GM12801 (cell line): ENCODE measurements around the gene DFFB.

ENCODE experiments used
- TF ChIP-seq, protein P1 (sequence below): IDR thresholded peaks from one replicate; pipeline ENCODE4 v1.5.1; 2011; ENCODE audit warnings: control low read depth; ENCODE audit not compliant: insufficient read length; ENCODE audit errors: extremely low read depth

Gene DFFB

DNA sequence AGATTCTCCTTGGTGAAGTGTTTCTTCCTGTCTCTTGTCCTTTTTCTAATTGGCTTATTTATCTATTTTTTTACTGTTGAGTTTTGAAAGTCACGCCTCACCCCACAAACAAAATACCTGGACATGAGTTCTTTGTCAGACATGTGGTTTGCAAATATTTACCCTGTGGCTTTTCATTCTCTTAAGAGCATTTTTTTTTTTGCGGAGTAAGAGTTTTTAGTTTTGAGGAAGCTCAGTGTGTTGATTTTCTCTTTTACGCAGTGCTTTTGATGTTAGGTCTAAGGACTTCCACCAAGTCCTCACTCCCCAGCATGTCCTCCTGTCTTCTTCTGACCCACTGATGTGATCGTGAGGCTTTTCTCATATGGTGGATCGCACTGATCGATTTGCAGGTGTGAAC lies 7.6 kb downstream of the DFFB start:
- TF ChIP-seq, protein P1, sequence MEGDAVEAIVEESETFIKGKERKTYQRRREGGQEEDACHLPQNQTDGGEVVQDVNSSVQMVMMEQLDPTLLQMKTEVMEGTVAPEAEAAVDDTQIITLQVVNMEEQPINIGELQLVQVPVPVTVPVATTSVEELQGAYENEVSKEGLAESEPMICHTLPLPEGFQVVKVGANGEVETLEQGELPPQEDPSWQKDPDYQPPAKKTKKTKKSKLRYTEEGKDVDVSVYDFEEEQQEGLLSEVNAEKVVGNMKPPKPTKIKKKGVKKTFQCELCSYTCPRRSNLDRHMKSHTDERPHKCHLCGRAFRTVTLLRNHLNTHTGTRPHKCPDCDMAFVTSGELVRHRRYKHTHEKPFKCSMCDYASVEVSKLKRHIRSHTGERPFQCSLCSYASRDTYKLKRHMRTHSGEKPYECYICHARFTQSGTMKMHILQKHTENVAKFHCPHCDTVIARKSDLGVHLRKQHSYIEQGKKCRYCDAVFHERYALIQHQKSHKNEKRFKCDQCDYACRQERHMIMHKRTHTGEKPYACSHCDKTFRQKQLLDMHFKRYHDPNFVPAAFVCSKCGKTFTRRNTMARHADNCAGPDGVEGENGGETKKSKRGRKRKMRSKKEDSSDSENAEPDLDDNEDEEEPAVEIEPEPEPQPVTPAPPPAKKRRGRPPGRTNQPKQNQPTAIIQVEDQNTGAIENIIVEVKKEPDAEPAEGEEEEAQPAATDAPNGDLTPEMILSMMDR, result no peak

DNA sequence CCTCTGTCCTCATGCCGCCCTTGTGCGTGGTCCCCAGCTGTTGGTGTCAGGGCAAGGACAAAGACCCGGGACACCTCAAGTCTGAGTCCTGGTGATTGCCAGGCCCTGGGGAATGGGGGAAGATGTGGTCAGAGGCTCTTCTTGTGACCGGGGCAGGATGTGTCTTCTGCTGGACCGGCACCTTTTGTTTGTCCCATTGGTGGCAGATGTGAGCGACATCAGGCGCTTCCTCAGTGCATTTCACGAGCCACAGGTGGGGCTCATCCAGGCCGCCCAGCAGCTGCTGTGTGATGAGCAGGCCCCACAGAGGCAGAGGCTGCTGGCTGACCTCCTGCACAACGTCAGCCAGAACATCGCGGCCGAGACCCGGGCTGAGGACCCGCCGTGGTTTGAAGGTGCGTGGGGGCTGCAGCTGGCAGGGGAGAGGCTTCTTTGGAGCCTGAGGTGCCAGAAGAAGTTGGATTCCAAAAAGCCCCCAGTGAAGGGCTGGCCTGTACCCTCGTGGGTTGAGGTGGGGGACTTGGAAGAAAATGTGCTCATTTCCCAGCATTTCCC lies 8.4 kb downstream of the DFFB start:
- TF ChIP-seq, protein P1, result no peak

DNA sequence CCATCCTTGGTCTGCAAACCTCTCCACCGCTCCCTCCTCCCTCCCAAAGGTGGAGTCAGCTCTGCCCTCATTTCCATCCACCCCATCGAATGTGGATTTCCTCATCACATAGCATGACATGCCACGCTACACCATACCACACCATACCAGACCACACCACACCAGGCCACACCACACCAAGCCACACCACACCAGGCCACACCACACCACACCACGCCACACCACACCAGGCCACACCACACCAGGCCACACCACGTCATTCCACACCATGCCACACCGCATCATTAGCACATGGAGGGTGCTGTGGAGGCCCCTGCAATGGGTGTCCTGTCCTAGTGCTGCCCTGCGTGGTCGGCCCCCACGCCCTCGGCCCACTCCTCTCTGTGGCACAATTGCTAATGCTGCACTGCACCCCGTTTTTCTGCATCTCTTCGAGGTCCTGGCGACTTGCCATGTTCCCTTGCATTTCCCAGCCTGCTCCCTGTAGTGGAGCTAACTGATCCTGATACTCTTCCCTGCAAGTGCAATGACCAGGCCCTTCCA lies 11.3 kb downstream of the DFFB start:
- TF ChIP-seq, protein P1, result no peak

DNA sequence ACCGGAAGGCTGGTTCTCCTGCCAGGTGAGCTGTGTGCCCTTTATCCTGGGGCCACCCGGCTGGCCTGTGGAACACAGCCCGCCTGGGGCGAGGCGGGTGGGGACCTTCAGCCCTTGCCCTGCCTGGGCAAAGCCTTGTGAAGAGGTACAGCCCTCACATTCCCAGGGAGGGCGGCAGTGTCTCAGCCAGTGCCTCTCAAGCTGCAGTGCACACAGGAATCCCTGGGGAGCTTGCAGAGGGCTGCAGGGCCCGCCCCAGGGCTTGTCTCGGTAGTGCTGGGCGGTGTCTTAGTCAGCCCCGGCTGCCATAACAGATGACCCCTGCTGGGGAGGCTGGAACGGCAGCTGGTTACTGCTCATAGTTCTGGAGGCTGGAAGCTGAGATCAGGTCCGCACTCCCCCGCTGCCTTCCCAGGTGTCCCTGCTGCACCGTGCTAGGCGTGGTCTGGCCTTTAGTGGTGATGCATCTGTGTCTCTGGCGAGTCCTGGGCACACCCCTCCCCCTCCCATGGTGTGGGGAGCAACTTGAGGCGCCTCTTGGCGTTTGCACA lies 12.6 kb downstream of the DFFB start:
- TF ChIP-seq, protein P1, result no peak

DNA sequence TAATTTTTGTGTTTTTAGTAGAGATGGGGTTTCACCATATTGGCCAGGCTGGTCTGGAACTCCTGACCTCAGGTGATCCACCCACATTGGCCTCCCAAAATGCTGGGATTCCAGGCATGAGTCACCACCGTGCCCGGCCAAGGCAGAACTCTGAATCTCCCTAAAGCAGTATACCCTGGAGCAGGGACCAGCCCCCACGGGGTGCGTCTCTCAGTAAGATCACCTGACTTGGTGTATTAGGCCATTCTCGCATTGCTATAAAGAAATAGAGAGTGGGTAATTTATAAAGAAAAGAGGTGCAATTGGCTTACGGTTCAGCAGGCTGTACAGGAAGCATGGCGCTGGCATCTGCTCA lies 14.2 kb downstream of the DFFB start:
- TF ChIP-seq, protein P1, result no peak

DNA sequence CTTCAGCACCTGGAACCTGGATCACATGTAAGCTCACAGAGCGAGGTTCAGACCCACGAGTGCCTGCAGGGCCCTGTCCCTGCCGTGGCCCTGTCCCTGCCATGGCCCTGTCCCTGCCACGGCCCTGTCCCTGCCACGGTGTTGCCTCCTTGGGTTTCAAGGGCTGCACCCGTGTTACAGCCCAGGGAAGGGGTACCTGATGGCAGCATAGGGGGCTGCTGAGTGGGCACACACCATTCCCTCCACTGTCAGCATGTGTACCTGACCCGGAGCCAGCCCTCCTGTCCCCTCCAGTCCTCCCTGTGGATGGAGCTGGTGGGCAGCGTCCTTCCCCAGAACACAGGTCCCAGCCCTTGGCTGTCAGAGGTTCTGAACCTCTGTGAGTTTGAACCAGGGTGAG lies 15.3 kb downstream of the DFFB start:
- TF ChIP-seq, protein P1, result no peak

DNA sequence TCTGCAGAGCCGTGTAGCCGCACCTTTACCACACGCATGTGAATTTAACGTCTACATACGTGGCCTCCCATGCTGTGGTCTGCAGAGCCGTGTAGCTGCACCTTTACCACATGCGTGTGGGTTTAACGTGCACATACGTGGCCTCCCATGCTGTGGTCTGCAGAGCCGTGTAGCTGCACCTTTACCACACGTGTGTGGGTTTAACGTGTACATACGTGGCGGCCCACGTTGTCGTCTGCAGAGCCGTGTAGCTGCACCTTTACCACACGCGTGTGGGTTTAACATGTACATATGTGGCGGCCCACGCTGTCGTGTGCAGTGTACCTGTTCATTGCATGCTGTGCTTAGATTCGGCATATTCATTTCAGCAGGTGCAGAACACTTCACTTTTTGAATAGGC lies 17.5 kb downstream of the DFFB start:
- TF ChIP-seq, protein P1, result no peak
